ENCODE measurements around the gene PTDSS2.
"Not testable (repeated sequence)": the region's sequence is repeated elsewhere in the genome, so short reads cannot be mapped to it uniquely, and the experiment has no call there.

PTDSS2 gene

GRCh38 chr11:515131-515530 lies 65.1 kb downstream of the PTDSS2 start:
- no peak for DNase-seq (ENCODE audit: low read depth)
- TF ChIP-seq CTCF (conservative IDR thresholded peaks at IDR 0.05; ENCODE audit: low read depth, low read length) = no peak
- no peak overlapping the region for H3K4me3 ChIP-seq (ENCODE audit: low read depth, low read length)

DNA sequence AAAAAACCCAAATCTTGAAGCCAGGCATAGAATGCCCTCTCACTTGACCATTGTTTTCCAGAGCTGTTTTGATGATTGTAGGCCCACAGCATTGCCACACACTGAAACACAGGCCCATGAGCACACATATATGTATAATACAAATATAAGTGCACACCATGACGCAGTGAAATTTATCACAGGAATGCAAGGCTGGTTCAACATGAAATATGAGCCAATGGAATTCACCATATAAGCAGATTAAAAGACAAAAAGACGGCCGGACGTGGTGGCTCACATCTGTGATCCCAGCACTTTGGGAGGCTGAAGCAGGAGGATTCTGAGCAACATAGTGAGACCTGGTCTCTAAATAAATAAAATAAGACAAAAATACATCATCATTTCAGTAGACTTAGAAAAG lies 66.3 kb downstream of the PTDSS2 start:
- no peak for DNase-seq (ENCODE audit: low read depth)
- no peak for TF ChIP-seq CTCF (conservative IDR thresholded peaks at IDR 0.05; ENCODE audit: low read depth, low read length)
- H3K4me3 ChIP-seq (ENCODE audit: low read depth, low read length) = no peak overlapping the region

DNA sequence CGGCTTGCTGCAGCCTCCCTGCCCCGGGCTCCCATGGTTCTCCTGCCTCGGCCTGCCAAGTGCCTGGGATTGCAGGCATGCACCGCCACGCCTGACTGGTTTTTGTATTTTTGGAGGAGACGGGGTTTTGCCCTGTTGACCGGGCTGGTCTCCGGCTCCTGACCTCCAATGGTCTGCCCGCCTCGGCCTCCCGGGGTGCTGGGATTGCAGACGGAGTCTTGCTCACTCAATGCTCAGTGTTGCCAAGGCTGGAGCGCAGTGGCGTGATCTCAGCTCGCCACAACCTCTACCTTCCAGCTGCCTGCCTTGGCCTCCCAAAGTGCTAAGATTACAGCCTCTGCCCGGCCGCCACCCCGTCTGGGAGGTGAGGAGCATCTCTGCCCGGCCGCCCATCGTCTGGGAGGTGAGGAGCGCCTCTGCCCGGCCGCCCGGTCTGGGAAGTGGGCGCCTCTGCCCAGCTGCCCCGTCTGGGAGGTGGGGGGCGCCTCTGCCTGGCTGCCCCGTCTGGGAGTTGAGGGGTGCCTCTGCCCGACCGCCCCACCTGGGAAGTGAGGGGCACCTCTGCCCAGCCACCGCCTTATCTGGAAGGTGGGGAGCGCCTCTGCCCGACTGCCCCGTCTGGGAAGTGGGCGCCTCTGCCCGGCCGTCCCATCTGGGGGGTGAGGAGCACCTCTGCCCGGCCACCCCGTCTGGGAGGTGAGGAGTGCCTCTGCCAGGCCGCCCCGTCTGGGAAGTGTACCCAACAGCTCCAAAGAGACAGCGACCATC lies 67.0 kb downstream of the PTDSS2 start:
- not testable (repeated sequence) for H3K4me3 ChIP-seq (ENCODE audit: low read depth, low read length); DNase-seq (ENCODE audit: low read depth)

- peak; percentile 91 for DNase-seq (ENCODE audit: low read depth)
- peak; percentile 53 for TF ChIP-seq CTCF (conservative IDR thresholded peaks at IDR 0.05; ENCODE audit: low read depth, low read length)
- H3K4me3 ChIP-seq (ENCODE audit: low read depth, low read length) = peak overlapping the region; percentile 38
Observed at GRCh38 chr11:518463-519202, 68.6 kb downstream of the PTDSS2 start.

GRCh38 chr11:520428-521176 lies 70.5 kb downstream of the PTDSS2 start:
- DNase-seq (ENCODE audit: low read depth) = no peak
- no peak overlapping the region for H3K4me3 ChIP-seq (ENCODE audit: low read depth, low read length)
- peak; percentile 34 for TF ChIP-seq CTCF (conservative IDR thresholded peaks at IDR 0.05; ENCODE audit: low read depth, low read length)

GRCh38 chr11:521177-521688 lies 71.2 kb downstream of the PTDSS2 start:
- no peak overlapping the region for H3K4me3 ChIP-seq (ENCODE audit: low read depth, low read length)
- no peak for TF ChIP-seq CTCF (conservative IDR thresholded peaks at IDR 0.05; ENCODE audit: low read depth, low read length)
- no peak for DNase-seq (ENCODE audit: low read depth)

- DNase-seq (ENCODE audit: low read depth) = no peak
- no peak overlapping the region for H3K4me3 ChIP-seq (ENCODE audit: low read depth, low read length)
- TF ChIP-seq CTCF (conservative IDR thresholded peaks at IDR 0.05; ENCODE audit: low read depth, low read length) = no peak
Observed at GRCh38 chr11:526192-526591, 76.1 kb downstream of the PTDSS2 start.

Measured in choroid plexus epithelial cell (primary cell).